HepG2 (cell line): Measurements from ENCODE around the gene ZNF584. TPM values are rescaled to one million over a fixed set of nuclear protein-coding genes. Genes with fewer than 3 reads are reported as not detected.

Source experiments
- ATAC-seq: fragments of 200-7000 bp; cut with Tn5 transposase; 3 replicates; pipeline ENCODE4 v1.9.1; 2020; ENCODE audit warnings: mild to moderate bottlenecking, moderate library complexity
- BruUV-seq: library from RNA; stranded (reverse); fragments of 400-500 nt; replicated peaks from 2 replicates; lab custom pipeline; 2021; lab: Mats Ljungman, UMichigan
- CTCF ChIA-PET: fragments of 300-600 bp; formaldehyde crosslinking; extraction: SDS; loops from one replicate; lab custom pipeline; 2021; ENCODE audit warnings: low total read pairs, inconsistent platforms, low intra/inter-chr PET ratio; lab: Yijun Ruan, JAX
- POLR2A ChIA-PET: fragments of 350-600 bp; sonication (Branson Sonifier 250); formaldehyde crosslinking; loops from one replicate; lab custom pipeline; 2020; ENCODE audit warnings: antibody characterized with exemption, inconsistent platforms; lab: Yijun Ruan, JAX
- DNase-seq: peaks from one replicate; pipeline ENCODE4 v3.0.0-alpha.2; 2015; ENCODE audit warnings: low spot score
- FAIRE-seq: peaks from 3 replicates; lab custom pipeline; 2011; peaks lifted over from hg19 to GRCh38; lab: Jason Lieb, UNC
- H2AFZ ChIP-seq: one replicate; pipeline ENCODE4 v1.6.1; 2011; ENCODE audit warnings: low read length, inconsistent platforms
- H3K27ac ChIP-seq: fragments of 300-600 bp; 3 replicates; pipeline ENCODE4 v1.8.0; 2011; ENCODE audit warnings: mixed run types, mild to moderate bottlenecking, mixed read lengths, low read length, inconsistent platforms; ENCODE audit not compliant: insufficient read depth; ENCODE audit errors: extremely low read length
- H3K27me3 ChIP-seq, 2 experiments: fragments of 200-600 bp in 1 of 2; 2 replicates in 1 of 2; 3 replicates in 1 of 2; pipeline versions ENCODE4 v1.6.0 to v1.8.0; 2011; ENCODE audit warnings: low read length in 2 of 2, mild to moderate bottlenecking in 2 of 2, moderate library complexity in 2 of 2, inconsistent platforms in 1 of 2; ENCODE audit not compliant: insufficient read depth in 2 of 2, control insufficient read depth in 1 of 2
- H3K36me3 ChIP-seq, 2 experiments: fragments of 200-600 bp in 1 of 2; replicated peaks in 1 of 2; 2 replicates in 1 of 2; 3 replicates in 1 of 2; pipeline versions ENCODE4 v1.5.1 to v1.8.0; 2011; ENCODE audit warnings: low read length in 2 of 2, inconsistent platforms in 1 of 2; ENCODE audit not compliant: insufficient read depth in 2 of 2, control insufficient read depth in 1 of 2
- H3K4me1 ChIP-seq: 2 replicates; pipeline ENCODE4 v1.5.1; 2012; ENCODE audit warnings: low read length, inconsistent platforms; ENCODE audit not compliant: insufficient read depth
- H3K4me2 ChIP-seq: 2 replicates; pipeline ENCODE4 v1.6.0; 2011; ENCODE audit warnings: low read depth, low read length, inconsistent platforms
- H3K4me3 ChIP-seq, 3 experiments: fragments of 200-600 bp in 1 of 3; sonication (generic), shearing (Covaris generic) in 1 of 3; replicated peaks in 1 of 3; 2 replicates each; pipeline ENCODE4 v1.5.1; 2011 to 2016; ENCODE audit warnings: low read length in 3 of 3, inconsistent platforms in 2 of 3, low read depth in 2 of 3, mild to moderate bottlenecking in 2 of 3, control low read depth in 1 of 3, mixed read lengths in 1 of 3; ENCODE audit not compliant: insufficient read depth in 1 of 3
- H3K79me2 ChIP-seq: one replicate; pipeline ENCODE4 v1.6.1; 2011; ENCODE audit warnings: low read length, inconsistent platforms; ENCODE audit not compliant: insufficient read depth
- H3K9ac ChIP-seq: 2 replicates; pipeline ENCODE4 v1.6.0; 2011; ENCODE audit warnings: mild to moderate bottlenecking, low read depth, low read length, inconsistent platforms; ENCODE audit not compliant: insufficient read depth
- H3K9me3 ChIP-seq: 2 replicates; pipeline ENCODE4 v1.5.1; 2012; ENCODE audit warnings: mild to moderate bottlenecking, low read length
- H4K20me1 ChIP-seq: 2 replicates; pipeline ENCODE4 v1.6.0; 2011; ENCODE audit warnings: inconsistent platforms, mild to moderate bottlenecking, low read length, moderate library complexity; ENCODE audit not compliant: insufficient read depth
- ATAD3A ChIP-seq: sonication (generic); formaldehyde crosslinking; IDR thresholded peaks from 2 replicates; pipeline ENCODE4 v1.4.0; 2020; ENCODE audit warnings: missing genetic modification reagents
- BRD4 ChIP-seq: sonication (generic); formaldehyde crosslinking; IDR thresholded peaks from 2 replicates; pipeline ENCODE4 v1.4.0; 2020; ENCODE audit warnings: missing genetic modification reagents
- FOSL2 ChIP-seq: sonication (generic); formaldehyde crosslinking; IDR thresholded peaks from 2 replicates; pipeline ENCODE4 v1.4.0; 2020; ENCODE audit warnings: missing genetic modification reagents
- GFI1 ChIP-seq: sonication (generic); formaldehyde crosslinking; IDR thresholded peaks from 2 replicates; pipeline ENCODE4 v1.5.0; 2020; ENCODE audit warnings: missing genetic modification reagents, mild to moderate bottlenecking, borderline replicate concordance
- HNF4A ChIP-seq: sonication (generic); formaldehyde crosslinking; IDR thresholded peaks from 2 replicates; pipeline ENCODE4 v1.4.0; 2020; ENCODE audit warnings: missing genetic modification reagents
- HNF4G ChIP-seq, 2 experiments: sonication (generic) in 1 of 2; formaldehyde crosslinking in 1 of 2; IDR thresholded peaks; 2 replicates each; pipeline versions ENCODE4 v1.4.0 to v1.6.1; 2011 to 2020; ENCODE audit warnings: borderline replicate concordance in 2 of 2, low read depth in 2 of 2, mild to moderate bottlenecking in 2 of 2, low read length in 1 of 2, missing genetic modification reagents in 1 of 2, moderate library complexity in 1 of 2
- POLR2A ChIP-seq, 2 experiments: IDR thresholded peaks; 2 replicates each; pipeline ENCODE4 v1.6.1; 2011; ENCODE audit warnings: low read depth in 2 of 2, low read length in 2 of 2, mild to moderate bottlenecking in 1 of 2, moderate library complexity in 1 of 2; ENCODE audit not compliant: insufficient read depth in 1 of 2
- RFXANK ChIP-seq: IDR thresholded peaks from 2 replicates; pipeline ENCODE4 v1.6.1; 2016
- SAP130 ChIP-seq: IDR thresholded peaks from 2 replicates; pipeline ENCODE4 v1.6.1; 2016; ENCODE audit warnings: low read depth
- ZNF263 ChIP-seq: sonication (generic); formaldehyde crosslinking; IDR thresholded peaks from 2 replicates; pipeline ENCODE4 v1.4.0; 2020; ENCODE audit warnings: missing genetic modification reagents
- ZNF432 ChIP-seq: sonication (generic); formaldehyde crosslinking; IDR thresholded peaks from 2 replicates; pipeline ENCODE4 v1.5.0; 2020; ENCODE audit warnings: missing genetic modification reagents, mild to moderate bottlenecking, borderline replicate concordance
- ZNF530 ChIP-seq: sonication (generic); formaldehyde crosslinking; IDR thresholded peaks from 2 replicates; pipeline ENCODE4 v1.5.0; 2020; ENCODE audit warnings: low read depth, mild to moderate bottlenecking, missing genetic modification reagents
- ZNF605 ChIP-seq: sonication (generic); formaldehyde crosslinking; IDR thresholded peaks from 2 replicates; pipeline ENCODE4 v1.8.0; 2022; ENCODE audit warnings: mild to moderate bottlenecking, missing genetic modification reagents
- ZNF615 ChIP-seq: sonication (generic); formaldehyde crosslinking; IDR thresholded peaks from 2 replicates; pipeline ENCODE4 v1.5.0; 2020; ENCODE audit warnings: mild to moderate bottlenecking, missing genetic modification reagents, borderline replicate concordance
- ZNF7 ChIP-seq: IDR thresholded peaks from 2 replicates; pipeline ENCODE4 v1.6.1; 2016; ENCODE audit warnings: missing biosample characterization, missing genetic modification reagents
- ZNF781 ChIP-seq: sonication (generic); formaldehyde crosslinking; IDR thresholded peaks from 2 replicates; pipeline ENCODE4 v1.5.1; 2020; ENCODE audit warnings: borderline replicate concordance, mild to moderate bottlenecking, missing genetic modification reagents; ENCODE audit errors: not compliant biosample characterization
- ZNF782 ChIP-seq: sonication (generic); formaldehyde crosslinking; IDR thresholded peaks from 2 replicates; pipeline ENCODE4 v1.4.0; 2020; ENCODE audit warnings: missing genetic modification reagents, mild to moderate bottlenecking, borderline replicate concordance
- WGBS: methylation state at CpG from one replicate; pipeline ENCODE4 v1.1.6; 2017; ENCODE audit warnings: low lambda C conversion rate; 5-methylcytosine and 5-hydroxymethylcytosine counted together
- in situ Hi-C: cut with HindIII; loops from 2 replicates; pipeline ENCODE4 v1.10.0; 2017; ENCODE audit warnings: low pct_unique_long_range_greater_than_20kb; ENCODE audit not compliant: extremely low pct_ligation_motif_present
- intact Hi-C: fragments of 100-400 bp; cut with micrococcal nuclease; formaldehyde crosslinking; loops from one replicate; pipeline ENCODE4 v1.10.0; 2022; ENCODE audit not compliant: unreplicated experiment
- polyA plus RNA-seq, 8 experiments: library from polyadenylated mRNA; depleted of rRNA in 3 of 8; stranded (reverse) in 7 of 8; unstranded in 1 of 8; fragments of >200 nt; fragmentation: Illumina TruSeq in 4 of 8; extraction: Trizol in 4 of 8; gene quantifications; 2 replicates each; pipeline versions ENCODE4 v1.2.1 to v1.2.3, GENCODE V29; 2011 to 2016; ENCODE audit warnings: low read depth in 4 of 8, missing spikeins in 1 of 8, mixed read lengths in 1 of 8; ENCODE audit not compliant: insufficient read depth in 1 of 8
- total RNA-seq, 5 experiments: library from RNA; depleted of rRNA; stranded (reverse); fragments of >200 nt; fragmentation: Illumina TruSeq; extraction: Trizol; gene quantifications; 2 replicates each; pipeline ENCODE4 v1.2.3, GENCODE V29; 2016; ENCODE audit warnings: low read depth in 1 of 5
- TF ChIP-seq, protein P1 (sequence below): sonication (generic); formaldehyde crosslinking; IDR thresholded peaks from 2 replicates; pipeline ENCODE4 v1.5.1; 2020; ENCODE audit warnings: mild to moderate bottlenecking, missing genetic modification reagents, borderline replicate concordance
- TF ChIP-seq, protein P2 (sequence below): sonication (generic); formaldehyde crosslinking; IDR thresholded peaks from 2 replicates; pipeline ENCODE4 v1.9.0; 2021; ENCODE audit warnings: missing genetic modification reagents, mild to moderate bottlenecking, borderline replicate concordance
- TF ChIP-seq, protein P3 (sequence below): sonication (generic); formaldehyde crosslinking; IDR thresholded peaks from 2 replicates; pipeline ENCODE4 v1.5.0; 2020; ENCODE audit warnings: mild to moderate bottlenecking, missing genetic modification reagents

Gene ZNF584
- total and polyA plus RNA-seq, 2 of the 13 experiments (the other 11 are each of a cell fraction or from before 2014, with no cell fraction given): 2.4 to 7.0 TPM

DNA sequence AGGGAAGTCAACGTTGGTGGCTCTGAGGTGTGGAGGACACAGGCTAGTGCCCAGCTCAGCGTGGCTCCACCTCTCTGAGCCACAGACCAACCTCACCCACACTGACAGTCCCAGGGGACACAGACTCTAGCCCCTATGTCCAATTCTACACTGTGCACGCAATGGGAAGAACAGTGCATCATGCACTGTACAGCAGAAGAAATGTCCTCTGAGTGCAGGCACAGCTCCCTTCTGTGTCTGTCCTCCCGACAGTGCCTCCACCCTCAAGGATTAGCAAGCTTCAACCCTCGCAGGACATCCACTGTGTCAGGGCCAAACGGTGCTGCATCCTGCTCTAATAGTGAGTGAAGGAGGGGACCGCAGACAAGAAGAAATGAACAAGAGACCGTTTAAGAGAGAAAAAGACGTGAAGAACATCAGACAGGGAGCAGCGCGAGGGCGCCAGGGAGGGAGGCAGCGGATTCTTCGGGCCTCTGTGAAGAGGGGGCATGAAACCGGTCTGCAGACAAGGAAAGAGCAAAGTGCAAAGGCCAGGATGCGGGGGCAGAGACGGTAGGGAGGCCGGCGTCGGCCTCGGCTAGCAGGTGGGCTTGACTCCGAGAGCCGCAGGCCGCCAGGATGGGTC is 28.3 kb upstream of the ZNF584 start:
- TSS peak; percentile 43 for BruUV-seq
- in situ Hi-C loops (no loop called here), intact Hi-C loops (loop anchor here (2.0 kb wide), 1 partner anchor 17 kb away; the partner anchor contains the start of gene ZNF497)
- Histone ChIP-seq H3K4me2 (peak overlapping the region; percentile 100), H3K9ac (peak overlapping the region; percentile 84), H2AFZ (no peak overlapping the region), H3K36me3 (no peaks in the 10 kb centered on the region), H4K20me1 (no peaks in the 10 kb centered on the region), H3K4me1 (peaks cover 24% of the 10 kb centered on the region), H3K27ac (peak overlapping the region; percentile 86), H3K9me3 (no peaks in the 10 kb centered on the region), H3K4me3 (peak overlapping the region; percentile 56 to 81 (median 74)), H3K79me2 (no peaks in the 10 kb centered on the region), H3K27me3 (no peaks in the 10 kb centered on the region)
- CTCF ChIA-PET: no interaction called here
- DNase-seq (no peak), FAIRE-seq (no peak), ATAC-seq (peak; percentile 9)
- POLR2A ChIA-PET: interaction anchor here (0.7 to 3.7 kb wide), 7 partner anchors 18 to 198 kb away, joined by 3 to 33 read pairs (median 3); partner anchors contain the start of genes ZBTB45, ZNF274, ZNF497 and ZNF584
- 4% methylated on average over 15 of the region's 24 CpGs for WGBS
- peak; percentile 57; the same call in 1 of the 2 replicates for TF ChIP-seq ZNF7 (CRISPR knock-in tag)
- no peak for TF ChIP-seq BRD4 (CRISPR knock-in tag)
- TF ChIP-seq ATAD3A (CRISPR knock-in tag): no peak
- peak; percentile 11; the same call in 1 of the 2 replicates for TF ChIP-seq ZNF263 (CRISPR knock-in tag)
- TF ChIP-seq, protein P1, sequence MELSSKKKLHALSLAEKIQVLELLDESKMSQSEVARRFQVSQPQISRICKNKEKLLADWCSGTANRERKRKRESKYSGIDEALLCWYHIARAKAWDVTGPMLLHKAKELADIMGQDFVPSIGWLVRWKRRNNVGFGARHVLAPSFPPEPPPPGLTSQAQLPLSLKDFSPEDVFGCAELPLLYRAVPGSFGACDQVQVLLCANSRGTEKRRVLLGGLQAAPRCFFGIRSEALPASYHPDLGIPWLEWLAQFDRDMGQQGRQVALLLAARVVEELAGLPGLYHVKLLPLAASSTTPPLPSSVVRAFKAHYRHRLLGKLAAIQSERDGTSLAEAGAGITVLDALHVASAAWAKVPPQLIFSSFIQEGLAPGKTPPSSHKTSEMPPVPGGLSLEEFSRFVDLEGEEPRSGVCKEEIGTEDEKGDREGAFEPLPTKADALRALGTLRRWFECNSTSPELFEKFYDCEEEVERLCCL: peak; percentile 84; the same call in 1 of the 2 replicates
- peak; percentile 1; the same call in 1 of the 2 replicates for TF ChIP-seq ZNF782
- TF ChIP-seq HNF4G (IDR thresholded peaks at IDR 0.05; ENCODE audit: borderline replicate concordance, low read depth, low read length): peak; percentile 25; the same call in 1 of the 2 replicates
- TF ChIP-seq HNF4G (CRISPR knock-in tag; IDR thresholded peaks at IDR 0.05; ENCODE audit: borderline replicate concordance, low read depth): no peak; the same call in 1 of the 2 replicates
- peak; percentile 71 for TF ChIP-seq HNF4A (CRISPR knock-in tag)
- TF ChIP-seq ZNF605: peak; percentile 89
- no peak for TF ChIP-seq FOSL2 (CRISPR knock-in tag)
- no peak; a peak in 1 of 4 replicates for TF ChIP-seq POLR2A (IDR thresholded peaks at IDR 0.05; ENCODE audit: insufficient read depth in 1 of 2, low read depth in 2 of 2, low read length in 2 of 2)
- peak; percentile 92 for TF ChIP-seq ZNF530 (CRISPR knock-in tag)
- peak; percentile 59 for TF ChIP-seq ZNF781 (CRISPR knock-in tag)
- TF ChIP-seq, protein P2, sequence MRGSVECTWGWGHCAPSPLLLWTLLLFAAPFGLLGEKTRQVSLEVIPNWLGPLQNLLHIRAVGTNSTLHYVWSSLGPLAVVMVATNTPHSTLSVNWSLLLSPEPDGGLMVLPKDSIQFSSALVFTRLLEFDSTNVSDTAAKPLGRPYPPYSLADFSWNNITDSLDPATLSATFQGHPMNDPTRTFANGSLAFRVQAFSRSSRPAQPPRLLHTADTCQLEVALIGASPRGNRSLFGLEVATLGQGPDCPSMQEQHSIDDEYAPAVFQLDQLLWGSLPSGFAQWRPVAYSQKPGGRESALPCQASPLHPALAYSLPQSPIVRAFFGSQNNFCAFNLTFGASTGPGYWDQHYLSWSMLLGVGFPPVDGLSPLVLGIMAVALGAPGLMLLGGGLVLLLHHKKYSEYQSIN (CRISPR knock-in tag): 0 out of 2 replicates have a peak, but pooled peaks have one; percentile 31
- TF ChIP-seq RFXANK (CRISPR knock-in tag): no peak
- TF ChIP-seq ZNF615 (CRISPR knock-in tag): peak; percentile 36; the same call in 1 of the 2 replicates
- TF ChIP-seq ZNF432: 0 out of 2 replicates have a peak, but pooled peaks have one; percentile 57
- TF ChIP-seq SAP130: no peak
- TF ChIP-seq, protein P3, sequence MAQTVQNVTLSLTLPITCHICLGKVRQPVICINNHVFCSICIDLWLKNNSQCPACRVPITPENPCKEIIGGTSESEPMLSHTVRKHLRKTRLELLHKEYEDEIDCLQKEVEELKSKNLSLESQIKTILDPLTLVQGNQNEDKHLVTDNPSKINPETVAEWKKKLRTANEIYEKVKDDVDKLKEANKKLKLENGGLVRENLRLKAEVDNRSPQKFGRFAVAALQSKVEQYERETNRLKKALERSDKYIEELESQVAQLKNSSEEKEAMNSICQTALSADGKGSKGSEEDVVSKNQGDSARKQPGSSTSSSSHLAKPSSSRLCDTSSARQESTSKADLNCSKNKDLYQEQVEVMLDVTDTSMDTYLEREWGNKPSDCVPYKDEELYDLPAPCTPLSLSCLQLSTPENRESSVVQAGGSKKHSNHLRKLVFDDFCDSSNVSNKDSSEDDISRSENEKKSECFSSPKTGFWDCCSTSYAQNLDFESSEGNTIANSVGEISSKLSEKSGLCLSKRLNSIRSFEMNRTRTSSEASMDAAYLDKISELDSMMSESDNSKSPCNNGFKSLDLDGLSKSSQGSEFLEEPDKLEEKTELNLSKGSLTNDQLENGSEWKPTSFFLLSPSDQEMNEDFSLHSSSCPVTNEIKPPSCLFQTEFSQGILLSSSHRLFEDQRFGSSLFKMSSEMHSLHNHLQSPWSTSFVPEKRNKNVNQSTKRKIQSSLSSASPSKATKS (CRISPR knock-in tag): peak; percentile 64; the same call in 1 of the 2 replicates
- TF ChIP-seq GFI1 (CRISPR knock-in tag): no peak
